NCI-H524 (cell line): ENCODE measurements around the gene FAM98B.
A peak's percentile ranks its signal among the peaks of the same experiment; 100 is the strongest.
"Not testable (repeated sequence)": the region's sequence is repeated elsewhere in the genome, so short reads cannot be mapped to it uniquely, and the experiment has no call there.

Experiments used
- DNase-seq, 2 experiments: peaks; one replicate each; lab custom pipeline; 2025; lab: John Stamatoyannopoulos, UW

FAM98B gene

GRCh38 chr15:38453971-38454695, at the start of gene FAM98B:
FAM98B (plus strand) TSS chr15:38454127; CDS start chr15:38454162, 35 bp downstream.
- DNase-seq: peak; percentile 77 to 90

GRCh38 chr15:38406436-38406835, 47.5 kb upstream of the FAM98B start:
- DNase-seq: no peak

GRCh38 chr15:38408576-38408975, 45.4 kb upstream of the FAM98B start:
- DNase-seq: no peak

- no peak for DNase-seq
These were observed 42.0 kb upstream of the FAM98B start for GRCh38 chr15:38411902-38412301.

DNA sequence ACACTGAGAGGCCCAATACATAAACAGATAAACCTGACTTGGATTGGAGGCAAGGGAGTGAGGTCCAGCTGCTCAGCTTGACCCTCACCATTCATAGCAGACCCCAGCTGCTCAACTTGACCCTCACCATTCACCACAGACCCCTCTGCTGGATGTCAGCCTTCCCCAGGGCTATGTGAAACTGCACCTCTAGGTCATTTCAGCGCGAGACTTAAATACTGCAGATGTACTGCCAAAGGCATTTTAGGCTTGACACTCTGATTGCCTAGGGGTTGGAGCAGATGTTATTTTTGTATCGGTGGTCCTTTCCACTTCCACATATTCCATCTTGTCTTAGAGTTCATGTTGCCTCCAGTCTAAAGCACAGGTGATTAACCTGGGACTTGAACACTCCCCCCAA, 41.5 kb upstream of the FAM98B start:
- no peak for DNase-seq

GRCh38 chr15:38414357-38414756, 39.6 kb upstream of the FAM98B start:
- DNase-seq: peak; percentile 5 to 58

- no peak for DNase-seq
These were observed 32.7 kb upstream of the FAM98B start for GRCh38 chr15:38421069-38421690.

DNA sequence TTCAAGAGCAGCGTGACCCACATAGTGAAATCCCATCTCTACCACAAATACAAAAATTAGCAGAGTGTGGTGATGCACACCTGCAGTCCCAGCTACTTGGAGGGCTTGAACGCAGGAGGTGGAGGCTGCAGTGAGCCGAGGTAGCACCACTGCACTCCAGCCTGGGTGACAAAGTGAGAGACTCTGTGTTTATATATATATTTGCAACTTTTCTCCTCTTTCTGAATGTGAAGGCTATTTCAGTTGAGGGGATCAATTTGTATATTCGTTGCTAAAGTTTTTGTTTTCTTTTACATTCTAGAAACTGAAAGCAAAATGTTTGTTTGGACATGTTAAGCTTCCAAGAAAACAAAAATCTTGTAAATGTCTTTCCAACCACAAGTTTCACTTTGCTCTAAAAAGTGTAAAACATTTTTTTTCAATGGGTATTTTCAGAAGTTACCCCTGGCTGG, 29.8 kb upstream of the FAM98B start:
- no peak for DNase-seq

DNA sequence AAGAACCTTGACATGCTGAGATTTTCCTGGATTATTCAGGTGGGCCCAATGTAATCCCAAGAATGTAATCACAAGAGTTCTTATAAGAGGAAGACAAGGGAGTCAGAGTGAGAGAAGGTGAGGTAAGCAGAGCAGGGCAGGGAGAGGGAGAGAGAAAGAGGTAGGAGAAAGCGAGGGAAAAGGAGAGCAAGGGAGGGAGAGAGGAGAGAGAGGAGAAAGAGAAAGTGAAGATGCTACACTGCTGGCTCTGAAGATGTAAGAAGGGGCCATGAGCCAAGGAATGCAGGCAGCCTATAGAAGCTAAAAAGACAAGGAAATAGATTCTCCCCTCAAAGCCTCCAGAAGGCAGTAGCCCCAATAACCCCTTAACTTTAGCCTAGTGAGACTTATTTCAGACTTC, 28.7 kb upstream of the FAM98B start:
- no peak for DNase-seq

DNA sequence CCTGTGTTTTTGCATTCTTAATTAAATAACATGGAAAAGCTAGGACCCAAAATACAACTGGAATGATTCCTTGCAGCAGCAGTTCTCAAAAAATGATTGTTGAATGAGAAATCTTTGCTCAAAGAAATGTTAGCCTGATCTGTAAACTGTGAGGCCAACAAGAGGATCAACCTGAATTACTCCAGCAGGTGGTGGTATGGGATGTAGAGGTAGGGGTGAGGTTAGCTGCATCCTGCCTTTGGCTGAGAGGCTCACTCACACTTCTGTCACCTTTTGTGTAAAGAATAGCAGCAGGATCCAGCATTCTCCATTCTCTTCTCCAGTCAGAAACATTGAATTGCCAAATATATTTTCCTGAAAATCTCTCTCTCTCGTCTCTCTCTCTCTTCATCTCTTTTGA, 26.5 kb upstream of the FAM98B start:
- no peak for DNase-seq

DNA sequence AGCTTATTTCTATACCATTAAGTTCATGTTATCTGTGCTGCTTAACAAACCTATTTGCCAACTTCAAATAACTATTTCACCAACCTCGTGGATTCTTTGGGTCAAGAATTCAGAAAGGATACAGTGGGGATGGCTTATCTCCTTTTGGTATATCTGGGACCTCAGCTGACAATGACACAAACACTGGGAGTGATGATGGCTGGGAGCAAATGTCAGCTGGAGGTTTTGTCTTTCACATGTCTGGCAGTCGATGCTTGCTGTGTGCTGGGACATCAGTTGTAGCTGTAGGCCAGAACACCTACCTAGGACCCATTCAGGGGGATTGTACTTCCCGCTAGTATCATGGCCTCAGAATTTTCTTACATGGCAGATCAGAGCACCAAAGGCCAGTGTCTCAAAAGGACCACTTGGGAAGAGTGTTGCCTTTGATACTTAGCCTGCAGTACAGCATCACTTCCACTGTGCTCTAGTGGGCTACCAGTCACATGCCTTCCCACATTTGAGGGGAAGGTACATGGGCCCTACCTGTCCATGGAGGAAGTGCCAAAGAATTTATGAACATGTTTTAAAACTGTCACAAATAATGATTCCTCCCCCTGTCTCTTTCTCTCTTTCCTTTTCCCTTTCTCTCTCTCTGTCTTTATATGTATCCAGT, 23.7 kb upstream of the FAM98B start:
- no peak for DNase-seq

GRCh38 chr15:38436993-38437392, 16.9 kb upstream of the FAM98B start:
- no peak for DNase-seq

GRCh38 chr15:38437603-38438002, 16.3 kb upstream of the FAM98B start:
- not testable (repeated sequence) for DNase-seq

DNA sequence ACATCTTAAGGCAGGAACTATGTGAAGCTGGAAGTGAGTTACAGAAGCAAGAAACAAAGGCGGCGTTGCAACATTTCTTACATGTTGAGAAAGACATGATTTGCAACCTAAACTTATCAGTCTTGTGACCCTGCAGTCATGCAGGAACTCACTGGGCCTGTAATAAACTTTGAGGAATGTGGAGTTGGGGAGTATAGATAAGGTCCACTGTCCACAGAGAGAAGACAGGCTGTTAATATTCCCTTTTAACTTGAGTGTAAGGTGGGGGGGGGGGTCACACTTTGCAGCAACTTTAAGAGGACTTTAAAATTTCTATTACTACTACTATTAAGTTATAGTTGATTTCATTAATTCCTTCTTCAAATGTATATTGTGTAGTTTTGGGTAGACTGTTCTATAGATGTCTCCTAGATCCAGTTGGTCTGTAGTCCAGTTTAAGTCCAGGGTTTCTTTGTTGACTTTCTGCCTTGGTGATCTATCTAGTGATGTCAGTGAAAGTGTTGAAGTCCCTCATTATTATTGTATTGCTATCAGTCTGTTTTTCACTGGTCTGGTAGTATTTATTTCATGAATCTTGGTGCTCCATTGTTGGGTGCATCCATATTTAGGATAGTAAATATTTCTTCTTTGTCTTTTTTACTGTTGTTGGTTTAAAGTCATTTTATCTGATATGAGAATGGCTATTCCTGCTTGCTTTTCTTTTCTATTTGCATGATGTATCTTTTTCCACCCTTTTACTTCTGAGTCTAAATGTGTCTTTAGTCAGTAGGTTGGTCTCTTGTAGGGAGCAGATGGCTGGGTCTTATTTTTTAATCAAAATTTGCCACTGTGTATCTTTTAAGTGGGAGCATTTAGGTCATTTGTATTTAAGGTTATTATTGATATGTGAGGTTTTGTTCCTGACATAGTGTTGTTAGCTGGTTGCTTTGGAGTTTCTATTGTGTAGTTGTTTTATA, 15.6 kb upstream of the FAM98B start:
- DNase-seq: no peak

GRCh38 chr15:38440353-38441129, 13.4 kb upstream of the FAM98B start:
- DNase-seq: peak; percentile 64 to 79

DNA sequence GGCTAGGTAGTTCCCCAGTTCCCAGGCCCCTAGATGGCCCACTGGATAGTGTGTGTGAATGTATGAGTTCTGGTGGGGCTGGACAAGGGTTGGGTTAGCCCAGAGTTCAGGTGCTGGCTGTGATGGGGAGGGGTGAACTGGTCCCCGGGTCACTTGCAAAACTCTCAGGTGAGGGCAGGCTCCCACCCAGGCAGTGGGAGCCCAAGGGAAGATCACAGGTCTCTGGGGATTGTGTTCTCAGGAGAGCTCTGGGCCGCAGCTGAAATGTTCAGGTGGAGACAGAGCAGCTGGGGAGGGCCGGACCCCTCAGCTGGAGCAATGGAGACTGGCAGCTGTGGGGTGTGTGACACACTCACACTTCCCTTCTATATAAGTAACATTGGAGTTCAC, 12.8 kb upstream of the FAM98B start:
- peak in 1 of 2 experiments; percentile 5 for DNase-seq

DNA sequence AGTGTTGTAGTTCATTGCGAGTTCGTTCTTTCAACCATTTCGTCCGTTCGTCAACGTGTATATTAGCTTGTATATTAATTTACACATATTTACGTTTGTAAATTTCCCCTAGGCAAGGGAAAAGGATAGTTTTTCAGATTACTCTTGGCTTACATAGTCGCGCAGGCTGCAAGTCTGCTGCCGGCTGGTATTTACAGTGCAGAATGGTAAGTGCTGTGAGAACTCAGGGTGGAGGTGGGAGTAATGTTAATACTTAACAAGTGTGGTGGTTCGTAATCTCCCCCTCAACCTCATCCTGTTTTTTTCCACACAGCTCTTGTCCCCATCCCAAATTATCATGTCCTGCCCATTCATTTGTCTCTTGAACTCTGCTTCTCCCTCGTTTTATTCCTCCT, 766 bp downstream of the FAM98B start:
- peak in 1 of 2 experiments; percentile 44 for DNase-seq

GRCh38 chr15:38455092-38455491, 1.2 kb downstream of the FAM98B start:
- peak in 1 of 2 experiments; percentile 14 for DNase-seq

GRCh38 chr15:38458646-38459045, 4.7 kb downstream of the FAM98B start:
- DNase-seq: no peak

GRCh38 chr15:38459480-38459879, 5.6 kb downstream of the FAM98B start:
- DNase-seq: no peak

DNA sequence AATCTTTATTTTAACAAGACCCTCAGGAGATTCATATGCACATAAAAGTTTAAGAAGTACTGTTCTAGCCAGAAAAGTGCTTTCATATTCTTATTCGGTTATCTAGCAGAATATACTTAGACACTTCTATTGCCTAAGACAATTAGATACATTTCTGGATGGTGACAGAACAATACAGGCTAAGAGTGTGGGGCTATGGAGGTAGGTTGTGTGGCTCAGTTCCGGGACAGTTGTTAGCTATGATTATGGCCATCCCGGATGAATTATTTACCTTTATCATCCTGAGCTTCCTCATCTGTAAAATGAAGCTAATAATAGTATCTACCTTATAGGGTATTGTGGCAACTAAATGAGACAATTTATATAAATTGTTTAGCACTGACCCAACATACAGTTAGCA, 6.6 kb downstream of the FAM98B start:
- no peak for DNase-seq
